DND-41 (cell line): ENCODE measurements around the gene MPV17L2.
A peak's percentile ranks its signal among the peaks of the same experiment; 100 is the strongest.

Source experiments
- ATAC-seq: fragments of 200-7000 bp; cut with Tn5 transposase; 3 replicates; pipeline ENCODE4 v1.9.1; 2021; ENCODE audit warnings: low read depth; ENCODE audit not compliant: insufficient read depth
- DNase-seq: peaks from one replicate; pipeline ENCODE4 v3.0.0-alpha.2; 2020
- H2AFZ ChIP-seq: 2 replicates; pipeline ENCODE4 v1.6.0; 2012; ENCODE audit warnings: low read depth, low read length
- H3K27ac ChIP-seq: 2 replicates; pipeline ENCODE4 v1.5.1; 2012; ENCODE audit warnings: low read length, inconsistent platforms
- H3K27me3 ChIP-seq: fragments of 200-600 bp; sonication (generic); 2 replicates; pipeline ENCODE4 v1.6.0; 2012; ENCODE audit warnings: low read length, mild to moderate bottlenecking, inconsistent platforms; ENCODE audit not compliant: insufficient read depth, poor library complexity
- H3K36me3 ChIP-seq: 2 replicates; pipeline ENCODE4 v1.5.1; 2012; ENCODE audit warnings: low read length, inconsistent platforms; ENCODE audit not compliant: insufficient read depth
- H3K4me1 ChIP-seq: 2 replicates; pipeline ENCODE4 v1.5.1; 2012; ENCODE audit warnings: mild to moderate bottlenecking, low read length; ENCODE audit not compliant: insufficient read depth
- H3K4me2 ChIP-seq: 2 replicates; pipeline ENCODE4 v1.6.0; 2012; ENCODE audit warnings: mild to moderate bottlenecking, moderate library complexity, low read length, inconsistent platforms; ENCODE audit not compliant: insufficient read depth
- H3K4me3 ChIP-seq, 2 experiments: fragments of 200-600 bp in 1 of 2; shearing (Covaris generic) in 1 of 2; 2 replicates each; pipeline ENCODE4 v1.5.1; 2012 to 2016; ENCODE audit warnings: inconsistent platforms in 2 of 2, low read length in 2 of 2, mild to moderate bottlenecking in 2 of 2, low read depth in 1 of 2, moderate library complexity in 1 of 2
- H3K79me2 ChIP-seq: 2 replicates; pipeline ENCODE4 v1.6.0; 2012; ENCODE audit warnings: low read length, inconsistent platforms; ENCODE audit not compliant: insufficient read depth
- H3K9ac ChIP-seq: 2 replicates; pipeline ENCODE4 v1.6.0; 2012; ENCODE audit warnings: low read depth, mild to moderate bottlenecking, inconsistent platforms, low read length, moderate library complexity
- H3K9me3 ChIP-seq: 2 replicates; pipeline ENCODE4 v1.5.1; 2012; ENCODE audit warnings: low read length, moderate library complexity, mild to moderate bottlenecking, inconsistent platforms; ENCODE audit not compliant: insufficient read depth, severe bottlenecking
- H4K20me1 ChIP-seq: 2 replicates; pipeline ENCODE4 v1.6.0; 2012; ENCODE audit warnings: low read length; ENCODE audit not compliant: insufficient read depth
- EZH2 ChIP-seq: IDR thresholded peaks from 3 replicates; pipeline ENCODE4 v1.6.1; 2012; ENCODE audit warnings: borderline replicate concordance, low read depth, mild to moderate bottlenecking, moderate library complexity, low read length, inconsistent platforms; ENCODE audit not compliant: severe bottlenecking
- TF ChIP-seq, protein P1 (sequence below): IDR thresholded peaks from 2 replicates; pipeline ENCODE4 v1.5.1; 2012; ENCODE audit warnings: borderline replicate concordance, low read length, moderate library complexity, mild to moderate bottlenecking; ENCODE audit not compliant: poor library complexity, severe bottlenecking; ENCODE audit errors: extremely low read depth

MPV17L2 gene

DNA sequence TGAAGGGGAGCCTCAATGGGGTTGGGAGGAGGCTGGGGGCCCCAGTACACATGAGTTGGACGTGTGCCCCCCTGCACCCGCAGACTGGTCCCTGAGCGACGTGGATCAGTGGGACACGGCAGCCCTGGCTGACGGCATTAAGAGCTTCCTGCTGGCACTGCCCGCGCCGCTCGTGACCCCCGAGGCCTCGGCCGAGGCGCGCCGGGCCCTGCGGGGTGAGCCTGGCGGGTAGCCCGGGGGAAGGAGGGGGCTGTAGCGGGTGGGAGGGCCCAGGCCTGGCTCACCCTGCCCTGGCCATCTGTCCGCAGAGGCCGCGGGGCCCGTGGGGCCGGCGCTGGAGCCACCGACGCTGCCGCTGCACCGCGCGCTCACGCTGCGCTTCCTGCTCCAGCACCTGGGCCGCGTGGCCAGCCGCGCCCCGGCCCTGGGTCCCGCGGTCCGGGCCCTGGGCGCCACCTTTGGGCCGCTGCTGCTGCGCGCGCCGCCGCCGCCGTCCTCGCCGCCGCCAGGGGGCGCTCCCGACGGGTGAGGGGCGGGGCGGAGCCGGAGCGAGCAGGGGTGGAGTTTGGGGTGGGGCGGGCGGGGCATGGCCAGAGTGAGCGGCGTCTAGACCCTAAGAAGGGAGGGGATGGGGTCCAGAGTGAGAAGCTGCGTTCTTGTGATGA, 31.9 kb upstream of the MPV17L2 start:
- peak overlapping the region; percentile 63; the same call in 1 of the 2 replicates for H2AFZ ChIP-seq
- H3K9ac ChIP-seq, result peak overlapping the region; percentile 58
- TF ChIP-seq, protein P1, sequence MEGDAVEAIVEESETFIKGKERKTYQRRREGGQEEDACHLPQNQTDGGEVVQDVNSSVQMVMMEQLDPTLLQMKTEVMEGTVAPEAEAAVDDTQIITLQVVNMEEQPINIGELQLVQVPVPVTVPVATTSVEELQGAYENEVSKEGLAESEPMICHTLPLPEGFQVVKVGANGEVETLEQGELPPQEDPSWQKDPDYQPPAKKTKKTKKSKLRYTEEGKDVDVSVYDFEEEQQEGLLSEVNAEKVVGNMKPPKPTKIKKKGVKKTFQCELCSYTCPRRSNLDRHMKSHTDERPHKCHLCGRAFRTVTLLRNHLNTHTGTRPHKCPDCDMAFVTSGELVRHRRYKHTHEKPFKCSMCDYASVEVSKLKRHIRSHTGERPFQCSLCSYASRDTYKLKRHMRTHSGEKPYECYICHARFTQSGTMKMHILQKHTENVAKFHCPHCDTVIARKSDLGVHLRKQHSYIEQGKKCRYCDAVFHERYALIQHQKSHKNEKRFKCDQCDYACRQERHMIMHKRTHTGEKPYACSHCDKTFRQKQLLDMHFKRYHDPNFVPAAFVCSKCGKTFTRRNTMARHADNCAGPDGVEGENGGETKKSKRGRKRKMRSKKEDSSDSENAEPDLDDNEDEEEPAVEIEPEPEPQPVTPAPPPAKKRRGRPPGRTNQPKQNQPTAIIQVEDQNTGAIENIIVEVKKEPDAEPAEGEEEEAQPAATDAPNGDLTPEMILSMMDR, result peak; percentile 67
- no peak for TF ChIP-seq EZH2
- no peaks in the 10 kb centered on the region for H3K9me3 ChIP-seq
- H4K20me1 ChIP-seq, result peaks cover 19% of the 10 kb centered on the region
- H3K79me2 ChIP-seq, result no peaks in the 10 kb centered on the region; the same call in 1 of the 2 replicates
- H3K4me3 ChIP-seq, result peak overlapping the region in 1 of 2 experiments; percentile 53; a peak in 2 of 4 replicates
- H3K27ac ChIP-seq, result peak overlapping the region; percentile 50
- peaks cover 16% of the 10 kb centered on the region for H3K4me1 ChIP-seq
- DNase-seq, result peak; percentile 74
- H3K36me3 ChIP-seq, result peaks cover 54% of the 10 kb centered on the region
- no peaks in the 10 kb centered on the region for H3K27me3 ChIP-seq
- peak overlapping the region; percentile 74 for H3K4me2 ChIP-seq
- peak; percentile 89 for ATAC-seq

DNA sequence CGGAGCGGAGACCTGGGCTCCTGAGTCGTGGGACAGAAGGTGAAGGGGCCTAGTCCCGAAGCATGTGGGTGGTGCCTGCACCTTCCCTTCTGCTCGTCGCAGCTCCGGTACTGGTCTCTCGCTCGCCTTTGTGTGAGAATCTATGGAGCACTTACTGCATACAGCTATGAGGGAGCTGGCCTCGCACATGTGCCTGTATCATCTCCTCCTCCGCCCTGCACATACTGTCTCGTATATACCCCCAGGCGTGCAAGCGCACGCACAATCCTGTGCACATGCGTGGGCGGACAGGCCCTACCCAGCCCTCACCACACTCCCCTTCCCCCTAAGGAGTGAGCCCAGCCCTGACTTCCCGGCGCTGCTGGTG, 31.4 kb upstream of the MPV17L2 start:
- Histone ChIP-seq H3K4me2 (peak overlapping the region; percentile 74), H3K27ac (no peak overlapping the region; the same call in 1 of the 2 replicates), H3K9me3 (no peaks in the 10 kb centered on the region), H3K36me3 (peaks cover 51% of the 10 kb centered on the region), H4K20me1 (peaks cover 16% of the 10 kb centered on the region), H3K9ac (peak overlapping the region; percentile 0; the same call in 1 of the 2 replicates), H3K4me1 (peaks cover 16% of the 10 kb centered on the region), H3K4me3 (peak overlapping the region in 1 of 2 experiments; percentile 52; a peak in 2 of 4 replicates), H3K27me3 (no peaks in the 10 kb centered on the region), H3K79me2 (no peaks in the 10 kb centered on the region), H2AFZ (no peak overlapping the region; the same call in 1 of the 2 replicates)
- no peak for ATAC-seq
- no peak for TF ChIP-seq EZH2
- TF ChIP-seq, protein P1, result no peak
- no peak for DNase-seq

DNA sequence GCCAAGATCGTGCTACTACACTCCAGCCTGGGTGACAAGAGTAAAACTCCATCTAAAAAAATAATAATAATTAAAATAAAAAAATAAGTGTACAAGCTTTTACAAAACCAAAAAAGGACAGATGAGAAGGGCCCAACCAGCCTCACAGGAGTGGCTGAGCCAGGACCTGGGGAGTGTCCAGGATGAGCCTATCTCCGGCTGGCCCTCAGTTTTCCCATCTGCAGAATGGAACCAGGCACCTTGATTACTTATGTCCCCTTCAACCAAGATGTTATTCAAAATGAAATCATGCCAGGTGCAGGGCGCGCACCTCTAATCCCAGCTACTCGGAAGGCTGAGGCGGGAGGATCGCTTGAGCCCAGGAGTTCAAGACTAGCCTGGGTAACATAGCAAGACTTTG, 28.9 kb upstream of the MPV17L2 start:
- DNase-seq (no peak), ATAC-seq (no peak)
- H3K9ac ChIP-seq, result no peak overlapping the region
- no peak overlapping the region for H2AFZ ChIP-seq
- TF ChIP-seq EZH2, result no peak
- H3K27ac ChIP-seq, result no peak overlapping the region
- no peaks in the 10 kb centered on the region for H3K27me3 ChIP-seq
- H3K36me3 ChIP-seq, result peaks cover 67% of the 10 kb centered on the region
- peaks cover 9% of the 10 kb centered on the region for H4K20me1 ChIP-seq
- H3K4me3 ChIP-seq, result no peak overlapping the region
- no peaks in the 10 kb centered on the region for H3K9me3 ChIP-seq
- peaks cover 16% of the 10 kb centered on the region for H3K4me1 ChIP-seq
- H3K4me2 ChIP-seq, result no peak overlapping the region
- no peaks in the 10 kb centered on the region for H3K79me2 ChIP-seq

DNA sequence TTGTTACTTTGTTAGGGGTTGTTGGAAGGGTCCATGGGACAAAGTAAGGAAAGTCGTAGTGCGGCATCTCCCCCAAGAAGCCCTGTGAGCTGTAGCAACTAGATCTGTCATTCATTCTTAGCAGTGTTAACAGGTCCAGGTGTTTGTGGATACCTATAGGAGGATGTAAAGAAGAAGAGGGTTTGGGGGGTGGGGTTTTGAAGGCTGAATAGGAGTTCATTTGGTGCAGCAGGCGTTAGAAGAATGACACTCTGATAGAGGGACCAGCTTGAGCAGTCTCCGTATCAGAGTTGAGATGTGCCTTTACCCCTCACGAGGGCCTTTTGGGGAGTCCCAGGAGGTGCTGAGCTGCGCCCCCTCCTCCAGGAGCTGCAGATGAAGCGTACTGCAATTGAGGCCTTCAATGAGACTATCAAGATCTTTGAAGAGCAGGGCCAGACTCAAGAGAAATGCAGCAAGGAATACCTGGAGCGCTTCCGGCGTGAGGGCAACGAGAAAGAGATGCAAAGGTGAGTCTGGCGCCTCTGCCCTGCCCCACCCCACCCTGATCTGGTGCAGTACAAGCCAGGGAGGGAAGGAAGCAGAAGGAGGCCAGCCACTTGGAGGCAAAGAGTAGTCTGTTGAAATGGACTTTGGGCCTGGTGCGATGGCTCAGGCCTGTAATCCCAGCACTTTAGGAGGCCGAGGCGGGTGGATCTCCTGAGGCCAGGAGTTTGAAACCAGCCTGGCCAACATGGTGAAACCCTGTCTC, 27.0 kb upstream of the MPV17L2 start:
- no peaks in the 10 kb centered on the region for H3K79me2 ChIP-seq

More for the DNA sequence above, 27.0 kb upstream of the MPV17L2 start:
- Histone ChIP-seq H3K9ac (no peak overlapping the region), H2AFZ (no peak overlapping the region), H3K4me2 (no peak overlapping the region), H3K27me3 (no peaks in the 10 kb centered on the region), H3K9me3 (no peaks in the 10 kb centered on the region), H3K36me3 (peaks cover 62% of the 10 kb centered on the region), H3K27ac (no peak overlapping the region), H4K20me1 (peaks cover 9% of the 10 kb centered on the region), H3K4me1 (peaks cover 8% of the 10 kb centered on the region), H3K4me3 (no peak overlapping the region)
- ATAC-seq, result no peak
- no peak for TF ChIP-seq EZH2
- TF ChIP-seq, protein P1, result no peak
- DNase-seq, result no peak
